ENCODE data around the gene PLEKHA8. TPM values are rescaled to one million over a fixed set of nuclear protein-coding genes. Genes with fewer than 3 reads are reported as not detected.

PLEKHA8 gene
- total RNA-seq, 1 donor from 2014 or later, result 8.8 TPM

DNA sequence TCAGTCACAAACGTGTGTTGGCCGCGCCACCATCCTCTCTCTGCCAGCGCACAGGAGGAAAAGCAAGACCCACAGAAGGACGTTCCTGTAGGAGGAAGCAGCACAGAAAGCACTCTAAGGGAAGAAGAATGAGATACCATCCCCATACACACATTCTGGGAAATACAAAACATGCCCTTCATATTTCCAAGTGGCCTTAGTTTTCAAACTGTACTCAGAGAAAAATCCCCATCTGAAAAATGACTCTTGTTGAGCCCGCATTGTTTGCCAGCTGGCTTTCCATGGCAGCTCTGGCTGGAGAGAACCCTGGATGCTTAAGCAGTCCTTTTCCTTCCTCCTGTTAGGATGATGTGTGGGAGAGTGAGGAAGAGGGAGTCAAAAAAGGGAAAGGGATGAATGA is 139.7 kb downstream of the PLEKHA8 start:
- H3K4me3 ChIP-seq, result no peak overlapping the region
- no peak for ATAC-seq
- H3K36me3 ChIP-seq, result no peaks in the 10 kb centered on the region
- no peak for TF ChIP-seq CTCF (IDR thresholded peaks at IDR 0.05)
- H3K27me3 ChIP-seq (ENCODE audit: low read depth), result no peaks in the 10 kb centered on the region
- DNase-seq, result no peak
- no peak overlapping the region for H3K27ac ChIP-seq
- H3K9me3 ChIP-seq, result no peaks in the 10 kb centered on the region
- intact Hi-C loops (cut with DNase I), result no loop called here
- H3K4me1 ChIP-seq, result peaks cover 32% of the 10 kb centered on the region

GRCh38 chr7:30168835-30169573 is 140.8 kb downstream of the PLEKHA8 start:
- DNase-seq, result no peak
- Histone ChIP-seq H3K4me1 (peaks cover 28% of the 10 kb centered on the region), H3K27me3 (ENCODE audit: low read depth) (no peaks in the 10 kb centered on the region), H3K4me3 (no peak overlapping the region), H3K36me3 (no peaks in the 10 kb centered on the region), H3K27ac (no peak overlapping the region), H3K9me3 (no peaks in the 10 kb centered on the region)
- intact Hi-C loops (cut with DNase I), result no loop called here
- no peak for TF ChIP-seq CTCF (IDR thresholded peaks at IDR 0.05)
- ATAC-seq, result no peak

- Histone ChIP-seq H3K4me3 (no peak overlapping the region), H3K9me3 (no peaks in the 10 kb centered on the region), H3K4me1 (peaks cover 25% of the 10 kb centered on the region), H3K27ac (no peak overlapping the region), H3K36me3 (no peaks in the 10 kb centered on the region), H3K27me3 (ENCODE audit: low read depth) (no peaks in the 10 kb centered on the region)
- ATAC-seq (no peak), DNase-seq (no peak)
- intact Hi-C loops (cut with DNase I), result no loop called here
- TF ChIP-seq CTCF (IDR thresholded peaks at IDR 0.05), result no peak
Measured at GRCh38 chr7:30169579-30169978, 141.4 kb downstream of the PLEKHA8 start.

GRCh38 chr7:30170476-30171205 is 142.4 kb downstream of the PLEKHA8 start:
- H3K4me3 ChIP-seq, result no peak overlapping the region
- no peak for TF ChIP-seq CTCF (IDR thresholded peaks at IDR 0.05)
- peaks cover 25% of the 10 kb centered on the region for H3K4me1 ChIP-seq
- intact Hi-C loops (cut with DNase I), result no loop called here
- H3K27ac ChIP-seq, result no peak overlapping the region
- DNase-seq (no peak), ATAC-seq (no peak)
- no peaks in the 10 kb centered on the region for H3K36me3 ChIP-seq
- no peaks in the 10 kb centered on the region for H3K9me3 ChIP-seq
- no peaks in the 10 kb centered on the region for H3K27me3 ChIP-seq (ENCODE audit: low read depth)

- peaks cover 21% of the 10 kb centered on the region for H3K4me1 ChIP-seq
- no peaks in the 10 kb centered on the region for H3K27me3 ChIP-seq (ENCODE audit: low read depth)
- no peaks in the 10 kb centered on the region for H3K36me3 ChIP-seq
- DNase-seq (no peak), ATAC-seq (no peak)
- intact Hi-C loops (cut with DNase I), result no loop called here
- no peak overlapping the region for H3K27ac ChIP-seq
- H3K9me3 ChIP-seq, result no peaks in the 10 kb centered on the region
- no peak overlapping the region for H3K4me3 ChIP-seq
- no peak for TF ChIP-seq CTCF (IDR thresholded peaks at IDR 0.05)
Measured at GRCh38 chr7:30171766-30172447, 143.7 kb downstream of the PLEKHA8 start.

All from lower lobe of right lung (tissue), 2 donors.